Thyroid gland (tissue), 4 donors: ENCODE measurements around the gene TNIK.

ENCODE experiments used
- CTCF ChIP-seq, 6 experiments: fragments of 200-600 bp in 3 of 6; fragments of 450-650 bp in 3 of 6; sonication (generic) in 3 of 6; IDR thresholded peaks; one replicate each; pipeline ENCODE4 v1.5.1; 2016 to 2019; ENCODE audit warnings: antibody characterized with exemption in 6 of 6, mild to moderate bottlenecking in 2 of 6, inconsistent platforms in 1 of 6, moderate library complexity in 1 of 6
- POLR2A ChIP-seq, 2 donors: fragments of 450-650 bp; IDR thresholded peaks; one replicate each; pipeline ENCODE4 v1.6.1; 2017; ENCODE audit warnings: antibody characterized with exemption in 2 of 2, mild to moderate bottlenecking in 2 of 2, moderate library complexity in 1 of 2

- no peak for TF ChIP-seq CTCF (IDR thresholded peaks at IDR 0.05)
- TF ChIP-seq POLR2A (IDR thresholded peaks at IDR 0.05): no peak
Measured at GRCh38 chr3:171201825-171202224, 258.4 kb downstream of the TNIK start.
